Endothelial cell (in vitro differentiated cells): ENCODE measurements around the gene COX14. TPM values are rescaled to one million over a fixed set of nuclear protein-coding genes. Genes with fewer than 3 reads are reported as not detected.

Source experiments
- DNase-seq: peaks from one replicate; pipeline ENCODE4 v3.0.0; 2021; ENCODE audit warnings: low spot score
- H3K27ac Mint-ChIP-seq: one replicate; pipeline ENCODE4 v1.8.0; 2021; ENCODE audit warnings: mixed read lengths, inconsistent platforms; ENCODE audit not compliant: unreplicated experiment
- H3K27me3 Mint-ChIP-seq: one replicate; pipeline ENCODE4 v1.8.0; 2021; ENCODE audit warnings: mild to moderate bottlenecking, moderate library complexity, mixed read lengths, inconsistent platforms; ENCODE audit not compliant: unreplicated experiment
- H3K36me3 Mint-ChIP-seq: one replicate; pipeline ENCODE4 v1.8.0; 2021; ENCODE audit warnings: mild to moderate bottlenecking, low read depth, mixed read lengths, inconsistent platforms; ENCODE audit not compliant: unreplicated experiment
- H3K4me1 Mint-ChIP-seq: one replicate; pipeline ENCODE4 v1.8.0; 2021; ENCODE audit warnings: mild to moderate bottlenecking, mixed read lengths, inconsistent platforms; ENCODE audit not compliant: unreplicated experiment
- H3K4me3 Mint-ChIP-seq: one replicate; pipeline ENCODE4 v1.8.0; 2021; ENCODE audit warnings: mild to moderate bottlenecking, mixed read lengths, inconsistent platforms; ENCODE audit not compliant: unreplicated experiment
- H3K9me3 Mint-ChIP-seq: one replicate; pipeline ENCODE4 v1.8.0; 2021; ENCODE audit warnings: mixed read lengths, inconsistent platforms; ENCODE audit not compliant: unreplicated experiment
- total RNA-seq: library from RNA; stranded (reverse); fragmentation: NEBNext Ultra II Directional; extraction: Animal tissue kit (Norgen Biotek cat#: 25700); gene quantifications from one replicate; pipeline ENCODE4 v1.2.1, GENCODE V29; 2021; ENCODE audit not compliant: unreplicated experiment
- TF ChIP-seq, protein P1 (sequence below): fragments of 200-600 bp; sonication (generic); IDR thresholded peaks from one replicate; pipeline ENCODE4 v1.5.0; 2021; ENCODE audit warnings: antibody characterized with exemption; ENCODE audit not compliant: unreplicated experiment

COX14 gene
- total RNA-seq, 1 donor from 2014 or later, result 36.4 TPM

DNA sequence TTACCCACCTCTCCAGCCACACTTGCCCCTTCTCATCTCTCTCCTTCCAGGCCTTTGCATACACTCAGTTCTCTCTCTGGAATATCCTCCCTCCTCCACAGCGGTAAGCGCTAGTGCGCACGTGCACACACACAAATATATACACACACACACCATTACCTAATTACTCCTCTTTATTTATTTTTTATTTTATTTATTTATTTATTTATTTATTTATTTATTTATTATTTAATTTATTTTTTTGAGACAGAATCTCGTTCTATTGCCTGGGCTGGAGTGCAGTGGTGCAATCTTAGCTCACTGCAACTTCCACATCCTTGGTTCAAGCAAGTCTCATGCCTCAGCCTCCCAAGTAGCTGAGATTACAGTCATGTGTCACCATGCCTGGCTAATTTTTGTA is 43.0 kb upstream of the COX14 start:
- Mint-ChIP-seq H3K36me3 (no peaks in the 10 kb centered on the region), H3K4me1 (peaks cover 15% of the 10 kb centered on the region), H3K4me3 (no peak overlapping the region), H3K27ac (no peak overlapping the region), H3K9me3 (no peaks in the 10 kb centered on the region), H3K27me3 (peaks cover 10% of the 10 kb centered on the region)
- TF ChIP-seq, protein P1, sequence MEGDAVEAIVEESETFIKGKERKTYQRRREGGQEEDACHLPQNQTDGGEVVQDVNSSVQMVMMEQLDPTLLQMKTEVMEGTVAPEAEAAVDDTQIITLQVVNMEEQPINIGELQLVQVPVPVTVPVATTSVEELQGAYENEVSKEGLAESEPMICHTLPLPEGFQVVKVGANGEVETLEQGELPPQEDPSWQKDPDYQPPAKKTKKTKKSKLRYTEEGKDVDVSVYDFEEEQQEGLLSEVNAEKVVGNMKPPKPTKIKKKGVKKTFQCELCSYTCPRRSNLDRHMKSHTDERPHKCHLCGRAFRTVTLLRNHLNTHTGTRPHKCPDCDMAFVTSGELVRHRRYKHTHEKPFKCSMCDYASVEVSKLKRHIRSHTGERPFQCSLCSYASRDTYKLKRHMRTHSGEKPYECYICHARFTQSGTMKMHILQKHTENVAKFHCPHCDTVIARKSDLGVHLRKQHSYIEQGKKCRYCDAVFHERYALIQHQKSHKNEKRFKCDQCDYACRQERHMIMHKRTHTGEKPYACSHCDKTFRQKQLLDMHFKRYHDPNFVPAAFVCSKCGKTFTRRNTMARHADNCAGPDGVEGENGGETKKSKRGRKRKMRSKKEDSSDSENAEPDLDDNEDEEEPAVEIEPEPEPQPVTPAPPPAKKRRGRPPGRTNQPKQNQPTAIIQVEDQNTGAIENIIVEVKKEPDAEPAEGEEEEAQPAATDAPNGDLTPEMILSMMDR, result no peak
- no peak for DNase-seq

DNA sequence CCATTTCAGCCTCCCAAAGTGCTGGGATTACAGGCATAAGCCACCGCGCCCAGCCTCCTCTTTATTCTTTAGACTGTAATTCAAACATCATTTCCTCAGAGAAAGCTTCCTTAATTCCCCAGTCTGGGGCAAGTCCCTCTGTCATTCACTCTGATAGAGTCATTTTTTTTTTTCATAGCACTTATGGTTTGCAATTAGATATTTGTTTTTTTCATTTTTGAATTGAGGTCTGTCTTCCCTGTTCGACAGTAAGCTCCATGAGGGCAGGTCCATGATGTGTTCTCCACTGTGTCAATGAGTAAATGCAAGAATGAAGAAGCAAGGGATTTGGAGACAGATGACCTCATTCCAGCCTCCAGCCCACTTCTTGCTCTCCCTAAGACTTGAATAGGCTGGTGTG is 42.5 kb upstream of the COX14 start:
- H3K4me3 Mint-ChIP-seq, result no peak overlapping the region
- peaks cover 8% of the 10 kb centered on the region for H3K27me3 Mint-ChIP-seq
- H3K36me3 Mint-ChIP-seq, result no peaks in the 10 kb centered on the region
- DNase-seq, result no peak
- peaks cover 15% of the 10 kb centered on the region for H3K4me1 Mint-ChIP-seq
- no peaks in the 10 kb centered on the region for H3K9me3 Mint-ChIP-seq
- TF ChIP-seq, protein P1, result no peak
- peak overlapping the region; percentile 45 for H3K27ac Mint-ChIP-seq

DNA sequence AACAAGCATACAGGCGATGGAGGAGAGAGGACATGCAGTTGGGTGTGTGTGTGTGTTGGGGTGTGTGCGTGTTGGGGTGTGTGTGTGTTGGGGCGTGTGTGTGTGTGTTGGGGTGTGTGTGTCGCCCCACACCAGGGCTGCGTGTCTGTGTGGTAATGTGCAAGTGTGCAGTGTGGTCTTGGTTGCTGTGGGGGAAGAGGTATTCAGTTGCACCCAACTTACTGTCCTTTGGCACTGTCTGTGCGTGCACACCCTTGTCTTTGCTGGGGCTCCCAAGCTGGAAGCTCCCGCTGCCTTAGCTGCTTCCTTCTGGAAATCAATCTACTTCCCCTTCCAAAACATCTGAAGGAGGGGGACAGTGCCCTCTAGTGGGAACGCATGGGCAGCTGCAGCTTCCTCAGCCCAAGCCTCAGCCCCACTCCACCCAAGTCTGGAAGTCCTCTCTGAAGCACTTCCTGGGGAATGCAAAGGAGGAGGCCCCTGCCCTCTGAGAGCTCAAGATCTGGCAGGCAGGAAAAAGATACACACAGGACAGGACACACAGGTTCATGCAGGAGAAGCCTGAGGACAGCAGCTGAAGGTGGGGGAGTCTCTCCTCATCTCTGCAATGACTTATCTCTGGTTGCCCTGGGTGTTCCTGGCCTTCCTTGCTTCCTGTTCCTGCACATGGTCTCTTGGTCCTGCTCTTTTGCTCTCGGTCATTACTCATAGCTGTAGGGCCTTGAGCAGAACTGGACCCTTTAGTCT is 41.5 kb upstream of the COX14 start:
- Mint-ChIP-seq H3K27me3 (peaks cover 8% of the 10 kb centered on the region), H3K9me3 (no peaks in the 10 kb centered on the region), H3K27ac (peak overlapping the region; percentile 39), H3K4me1 (peaks cover 15% of the 10 kb centered on the region), H3K4me3 (peak overlapping the region; percentile 47), H3K36me3 (no peaks in the 10 kb centered on the region)
- TF ChIP-seq, protein P1, result peak; percentile 80
- DNase-seq, result peak; percentile 86

DNA sequence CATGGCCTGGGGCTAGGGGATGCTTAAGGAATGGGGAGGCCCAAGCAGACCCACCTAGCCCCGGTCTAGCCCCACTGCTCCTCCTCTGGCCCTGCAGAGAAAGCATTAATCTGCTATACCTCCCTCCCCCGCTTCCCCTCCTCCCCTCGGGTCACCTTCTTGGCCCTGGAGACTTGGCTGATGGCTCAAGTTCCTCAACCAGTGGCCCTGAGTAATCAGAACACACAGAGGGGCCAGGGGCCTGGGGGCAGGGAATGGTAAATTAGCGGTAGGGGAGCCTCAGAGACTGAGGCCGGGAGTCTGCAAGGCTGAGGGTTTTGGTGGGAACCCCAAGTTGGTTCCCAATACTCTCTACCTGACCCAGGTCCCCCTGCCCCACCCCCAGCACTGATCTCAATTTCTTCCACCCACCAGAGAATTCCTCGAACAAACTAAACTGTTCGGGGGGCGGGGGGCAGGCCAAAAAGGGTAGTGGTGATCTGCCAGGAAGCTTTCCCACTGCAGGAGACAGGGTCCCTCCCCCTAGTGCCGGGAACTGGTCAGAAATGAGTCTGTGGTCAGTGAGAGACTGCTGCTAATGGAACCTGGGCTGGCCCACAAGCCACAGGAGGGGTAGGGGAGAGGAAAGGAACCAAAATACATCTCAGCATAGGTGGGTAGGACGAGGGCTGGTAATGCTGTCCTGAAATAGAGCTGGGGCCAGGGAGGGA is 39.7 kb upstream of the COX14 start:
- TF ChIP-seq, protein P1, result no peak
- H3K4me3 Mint-ChIP-seq, result no peak overlapping the region
- H3K9me3 Mint-ChIP-seq, result no peaks in the 10 kb centered on the region
- H3K4me1 Mint-ChIP-seq, result peaks cover 15% of the 10 kb centered on the region
- H3K27ac Mint-ChIP-seq, result peak overlapping the region; percentile 61
- H3K27me3 Mint-ChIP-seq, result peaks cover 10% of the 10 kb centered on the region
- no peak for DNase-seq
- no peaks in the 10 kb centered on the region for H3K36me3 Mint-ChIP-seq

DNA sequence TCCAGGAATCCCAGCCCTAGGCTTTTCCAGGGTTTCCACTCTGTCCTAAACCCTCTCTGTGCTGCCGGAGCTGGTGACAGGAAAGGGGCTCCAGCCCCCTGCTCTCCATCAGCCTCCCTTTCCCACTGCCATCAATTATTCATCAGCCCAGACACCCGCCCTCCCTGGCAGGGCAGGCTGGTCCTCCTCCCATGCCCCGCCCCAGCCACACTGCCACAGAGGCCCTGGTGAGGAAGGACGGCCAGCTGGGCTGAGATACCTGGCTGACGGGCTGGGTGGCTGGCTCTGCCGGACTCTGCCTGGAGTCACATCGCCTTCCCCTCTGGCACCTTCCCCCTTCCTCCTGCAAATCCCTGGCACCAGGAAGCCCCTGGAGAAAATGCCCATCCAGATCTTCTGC is 38.8 kb upstream of the COX14 start:
- no peak overlapping the region for H3K27ac Mint-ChIP-seq
- no peaks in the 10 kb centered on the region for H3K36me3 Mint-ChIP-seq
- H3K27me3 Mint-ChIP-seq, result peaks cover 10% of the 10 kb centered on the region
- peaks cover 15% of the 10 kb centered on the region for H3K4me1 Mint-ChIP-seq
- no peaks in the 10 kb centered on the region for H3K9me3 Mint-ChIP-seq
- H3K4me3 Mint-ChIP-seq, result no peak overlapping the region
- DNase-seq, result no peak
- TF ChIP-seq, protein P1, result no peak
